OCI-LY1 (cell line): ENCODE measurements around the gene IRAK4.
A peak's percentile ranks its signal among the peaks of the same experiment; 100 is the strongest.

Source experiments
- H2AFZ ChIP-seq: fragments of 200-600 bp; sonication (generic), shearing (Covaris generic); 2 replicates; pipeline ENCODE4 v1.6.0; 2014; ENCODE audit warnings: antibody characterized with exemption, mild to moderate bottlenecking, low read length
- H3F3A ChIP-seq: fragments of 200-600 bp; sonication (generic), shearing (Covaris generic); 2 replicates; pipeline ENCODE4 v1.6.0; 2014; ENCODE audit warnings: mild to moderate bottlenecking, antibody characterized with exemption, low read length, moderate library complexity; ENCODE audit not compliant: insufficient read depth
- H3K27ac ChIP-seq: fragments of 200-600 bp; sonication (generic); 2 replicates; pipeline ENCODE4 v1.5.1; 2014; ENCODE audit warnings: low read length, mixed run types, mild to moderate bottlenecking, low read depth; ENCODE audit not compliant: poor library complexity, severe bottlenecking
- H3K27me3 ChIP-seq: fragments of 200-600 bp; sonication (generic); 2 replicates; pipeline ENCODE4 v1.6.0; 2014; ENCODE audit warnings: antibody characterized with exemption, mild to moderate bottlenecking, low read length, moderate library complexity; ENCODE audit not compliant: insufficient read depth
- H3K36me3 ChIP-seq: fragments of 200-600 bp; sonication (generic); 2 replicates; pipeline ENCODE4 v1.6.1; 2014; ENCODE audit warnings: mild to moderate bottlenecking, antibody characterized with exemption, low read length, moderate library complexity, mixed read lengths; ENCODE audit not compliant: insufficient read depth
- H3K4me1 ChIP-seq: fragments of 200-600 bp; sonication (generic); 2 replicates; pipeline ENCODE4 v1.5.1; 2014; ENCODE audit warnings: mild to moderate bottlenecking, low read length, moderate library complexity; ENCODE audit not compliant: insufficient read depth, severe bottlenecking
- H3K4me2 ChIP-seq: fragments of 200-600 bp; sonication (generic), shearing (Covaris generic); 2 replicates; pipeline ENCODE4 v1.6.1; 2014; ENCODE audit warnings: low read length
- H3K4me3 ChIP-seq: fragments of 200-600 bp; sonication (generic); 2 replicates; pipeline ENCODE4 v1.5.1; 2014; ENCODE audit warnings: low read length, low read depth, mild to moderate bottlenecking, mixed read lengths; ENCODE audit not compliant: poor library complexity, severe bottlenecking
- H3K79me2 ChIP-seq: fragments of 200-600 bp; shearing (Covaris generic); 2 replicates; pipeline ENCODE4 v1.6.1; 2016; ENCODE audit warnings: mixed run types, low read length, mixed read lengths; ENCODE audit not compliant: insufficient read depth
- H3K9ac ChIP-seq: fragments of 200-600 bp; sonication (generic), shearing (Covaris generic); 2 replicates; pipeline ENCODE4 v1.6.1; 2014; ENCODE audit warnings: mild to moderate bottlenecking, low read length, mixed read lengths
- H3K9me2 ChIP-seq: fragments of 200-600 bp; sonication (generic), shearing (Covaris generic); 2 replicates; pipeline ENCODE4 v1.6.1; 2014; ENCODE audit warnings: low read depth, mild to moderate bottlenecking, low read length, mixed read lengths
- H3K9me3 ChIP-seq: fragments of 200-600 bp; shearing (Covaris generic); 2 replicates; pipeline ENCODE4 v1.6.1; 2014; ENCODE audit warnings: low read length, mixed read lengths
- H4K20me1 ChIP-seq: fragments of 200-600 bp; sonication (generic), shearing (Covaris generic); 2 replicates; pipeline ENCODE4 v1.6.0; 2016; ENCODE audit warnings: mild to moderate bottlenecking, low read length; ENCODE audit not compliant: insufficient read depth
- EZH2 ChIP-seq: fragments of 200-600 bp; sonication (generic), shearing (Covaris generic); IDR thresholded peaks from 2 replicates; pipeline ENCODE4 v1.8.0; 2017; ENCODE audit warnings: borderline replicate concordance, mixed run types, mild to moderate bottlenecking, antibody characterized with exemption, low read length, moderate library complexity, mixed read lengths
- TF ChIP-seq, protein P1 (sequence below): fragments of 200-600 bp; sonication (generic), shearing (Covaris generic); IDR thresholded peaks from 2 replicates; pipeline ENCODE4 v1.5.1; 2017; ENCODE audit warnings: mild to moderate bottlenecking, antibody characterized with exemption, low read length, moderate library complexity, mixed read lengths

The IRAK4 gene

DNA sequence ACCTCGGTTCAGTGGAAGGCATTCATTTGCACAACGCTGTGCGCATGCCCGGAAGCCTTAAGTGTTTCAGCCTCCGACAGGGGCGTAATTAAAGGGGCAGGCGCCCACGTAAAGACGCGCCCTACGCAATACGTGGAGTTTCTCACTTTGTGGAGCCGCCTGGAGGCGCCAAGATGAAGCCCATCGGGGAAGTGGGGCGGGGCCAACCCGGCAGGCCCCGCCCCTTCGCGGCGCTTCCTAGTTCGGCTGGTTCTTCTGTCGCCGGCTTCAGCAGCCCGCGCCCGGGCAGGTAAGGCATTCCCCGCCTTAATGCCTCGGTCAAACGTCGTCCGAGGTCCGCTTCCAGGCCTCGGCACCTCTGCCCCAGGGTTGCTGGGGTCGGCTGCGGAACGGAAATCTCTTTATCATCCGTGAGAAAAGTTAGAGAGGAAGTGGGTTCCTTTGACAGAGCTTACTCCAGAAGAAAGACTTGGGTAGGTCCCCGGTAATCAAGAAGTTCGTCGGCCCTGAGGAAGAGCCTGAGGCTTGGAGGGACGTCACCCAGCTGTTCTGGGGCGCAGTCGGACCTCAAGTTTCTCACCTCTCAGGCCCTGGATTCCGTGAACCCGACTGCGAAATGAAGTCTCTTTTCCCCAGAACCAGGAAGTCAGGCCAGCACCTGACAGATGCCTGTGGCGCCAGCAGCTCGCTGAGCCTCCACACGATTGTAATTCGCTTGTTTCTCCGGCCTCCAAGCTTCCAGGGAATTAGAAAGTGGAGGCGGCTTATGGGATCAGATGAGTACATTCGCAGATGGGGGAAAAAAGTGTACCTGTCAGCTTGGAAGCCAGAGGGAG is at the start of gene IRAK4, which contains the start of gene PUS7L:
IRAK4 (plus strand) TSS at position 224 of the 836 bp plus-strand sequence. CDS start 9,161 bp downstream, outside the sequence.
PUS7L (minus strand) TSS at position 63 of the 836 bp plus-strand sequence. CDS start 3,545 bp downstream, outside the sequence.
- no peak for TF ChIP-seq EZH2
- TF ChIP-seq, protein P1, sequence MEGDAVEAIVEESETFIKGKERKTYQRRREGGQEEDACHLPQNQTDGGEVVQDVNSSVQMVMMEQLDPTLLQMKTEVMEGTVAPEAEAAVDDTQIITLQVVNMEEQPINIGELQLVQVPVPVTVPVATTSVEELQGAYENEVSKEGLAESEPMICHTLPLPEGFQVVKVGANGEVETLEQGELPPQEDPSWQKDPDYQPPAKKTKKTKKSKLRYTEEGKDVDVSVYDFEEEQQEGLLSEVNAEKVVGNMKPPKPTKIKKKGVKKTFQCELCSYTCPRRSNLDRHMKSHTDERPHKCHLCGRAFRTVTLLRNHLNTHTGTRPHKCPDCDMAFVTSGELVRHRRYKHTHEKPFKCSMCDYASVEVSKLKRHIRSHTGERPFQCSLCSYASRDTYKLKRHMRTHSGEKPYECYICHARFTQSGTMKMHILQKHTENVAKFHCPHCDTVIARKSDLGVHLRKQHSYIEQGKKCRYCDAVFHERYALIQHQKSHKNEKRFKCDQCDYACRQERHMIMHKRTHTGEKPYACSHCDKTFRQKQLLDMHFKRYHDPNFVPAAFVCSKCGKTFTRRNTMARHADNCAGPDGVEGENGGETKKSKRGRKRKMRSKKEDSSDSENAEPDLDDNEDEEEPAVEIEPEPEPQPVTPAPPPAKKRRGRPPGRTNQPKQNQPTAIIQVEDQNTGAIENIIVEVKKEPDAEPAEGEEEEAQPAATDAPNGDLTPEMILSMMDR: peak; percentile 32; the same call in 1 of the 2 replicates
- Histone ChIP-seq H3K4me1 (peaks cover 43% of the 10 kb centered on the region), H4K20me1 (no peaks in the 10 kb centered on the region), H3K9me3 (no peaks in the 10 kb centered on the region), H3K27me3 (no peaks in the 10 kb centered on the region), H3K27ac (peak within 1 kb of the TSS; percentile 90), H3K4me3 (peak within 1 kb of the TSS; percentile 70), H3F3A (no peaks in the 10 kb centered on the region), H3K9ac (peak within 1 kb of the TSS; percentile 82), H3K4me2 (peak within 1 kb of the TSS; percentile 96), H3K36me3 (peaks cover 25% of the 10 kb centered on the region), H2AFZ (no peak within 1 kb of the TSS), H3K9me2 (no peaks in the 10 kb centered on the region), H3K79me2 (peaks cover 24% of the 10 kb centered on the region)

DNA sequence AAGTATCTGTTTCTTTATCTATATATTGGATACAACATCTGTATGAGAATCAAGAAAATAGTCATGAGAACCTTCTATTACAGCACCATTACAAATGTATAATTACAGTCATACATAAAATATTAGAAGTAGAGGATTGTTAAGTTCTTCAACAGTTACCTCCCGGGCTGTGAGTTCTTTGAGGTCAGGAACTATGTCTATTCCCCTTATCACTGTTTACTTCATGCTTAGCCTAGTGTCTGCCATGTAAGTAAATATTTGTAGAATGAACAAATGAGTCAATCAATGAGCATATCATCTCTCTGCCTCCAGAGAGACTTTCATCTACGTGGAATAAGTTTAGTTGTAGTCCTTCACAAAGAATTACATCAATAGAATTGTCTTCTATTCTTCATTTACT is 47.4 kb upstream of the IRAK4 start:
- H3K9me3 ChIP-seq: no peaks in the 10 kb centered on the region
- H3K36me3 ChIP-seq: no peaks in the 10 kb centered on the region
- H3K79me2 ChIP-seq: no peaks in the 10 kb centered on the region
- no peak overlapping the region for H2AFZ ChIP-seq
- no peaks in the 10 kb centered on the region for H3K27me3 ChIP-seq
- TF ChIP-seq EZH2: no peak
- TF ChIP-seq, protein P1: no peak
- no peaks in the 10 kb centered on the region for H3K9me2 ChIP-seq
- no peak overlapping the region for H3K4me2 ChIP-seq
- H3K4me3 ChIP-seq: no peak overlapping the region
- no peaks in the 10 kb centered on the region for H3K4me1 ChIP-seq
- H3K27ac ChIP-seq: no peak overlapping the region
- no peaks in the 10 kb centered on the region for H3F3A ChIP-seq
- H4K20me1 ChIP-seq: no peaks in the 10 kb centered on the region
- no peak overlapping the region for H3K9ac ChIP-seq

DNA sequence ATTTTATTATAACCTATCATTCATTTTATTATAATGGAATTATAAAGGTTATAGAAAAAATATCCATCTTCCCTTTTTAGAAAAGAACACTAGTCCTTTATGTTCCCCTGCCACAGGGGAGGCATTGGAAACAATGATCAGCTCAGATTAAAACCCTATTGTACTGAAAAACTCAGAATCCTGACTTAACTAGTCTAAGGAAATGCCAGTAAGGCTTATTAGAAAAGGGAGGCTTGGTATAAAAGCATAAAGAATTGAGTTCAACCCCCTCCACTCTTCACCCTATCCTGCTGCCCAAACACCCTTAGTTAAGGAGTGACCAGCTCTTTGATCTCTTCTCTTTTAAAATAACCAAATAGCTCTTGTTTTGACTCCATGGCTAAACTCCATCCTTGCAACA is 36.1 kb upstream of the IRAK4 start:
- H3K27me3 ChIP-seq: no peaks in the 10 kb centered on the region
- 0 out of 2 replicates have a peak, but pooled peaks cover 11% of the 10 kb centered on the region for H3K36me3 ChIP-seq
- no peaks in the 10 kb centered on the region; the same call in 1 of the 2 replicates for H4K20me1 ChIP-seq
- H3F3A ChIP-seq: no peaks in the 10 kb centered on the region
- H3K9ac ChIP-seq: no peak overlapping the region
- no peak for TF ChIP-seq EZH2
- TF ChIP-seq, protein P1: no peak
- H3K9me2 ChIP-seq: no peaks in the 10 kb centered on the region
- H3K27ac ChIP-seq: no peak overlapping the region
- H3K79me2 ChIP-seq: no peaks in the 10 kb centered on the region
- no peaks in the 10 kb centered on the region for H3K4me1 ChIP-seq
- H3K4me3 ChIP-seq: no peak overlapping the region
- no peak overlapping the region for H3K4me2 ChIP-seq
- no peaks in the 10 kb centered on the region for H3K9me3 ChIP-seq
- no peak overlapping the region for H2AFZ ChIP-seq
